Activated naive CD8-positive, alpha-beta T cell treated with anti-CD3 and anti-CD28 coated beads, Interleukin-2, amount 50 U/mL, for 24 hours (primary cell): ENCODE measurements around the gene SAMD4A.

ENCODE experiments used
- ATAC-seq: fragments of 150-1000 bp; cut with Tn5 transposase; one replicate; pipeline ENCODE4 v1.10.0; 2021
- DNase-seq: peaks from one replicate; pipeline ENCODE4 v3.0.0; 2021
- H3K27ac Mint-ChIP-seq: one replicate; pipeline ENCODE4 v1.8.0; 2021; ENCODE audit warnings: mild to moderate bottlenecking, mixed read lengths
- H3K27me3 Mint-ChIP-seq: one replicate; pipeline ENCODE4 v1.8.0; 2021; ENCODE audit warnings: mixed read lengths
- H3K36me3 Mint-ChIP-seq: one replicate; pipeline ENCODE4 v1.8.0; 2021; ENCODE audit warnings: low read depth, mixed read lengths
- H3K4me1 Mint-ChIP-seq: one replicate; pipeline ENCODE4 v1.8.0; 2021; ENCODE audit warnings: mixed read lengths
- H3K4me3 Mint-ChIP-seq: one replicate; pipeline ENCODE4 v1.8.0; 2021; ENCODE audit warnings: mild to moderate bottlenecking, moderate library complexity, mixed read lengths
- H3K9me3 Mint-ChIP-seq: one replicate; pipeline ENCODE4 v1.8.0; 2021; ENCODE audit warnings: mixed read lengths

The SAMD4A gene

GRCh38 chr14:54724123-54724522, 157.2 kb downstream of the SAMD4A start:
- Mint-ChIP-seq H3K36me3 (no peaks in the 10 kb centered on the region), H3K4me3 (no peak overlapping the region), H3K4me1 (peaks cover 31% of the 10 kb centered on the region), H3K27me3 (peaks cover 6% of the 10 kb centered on the region), H3K27ac (no peak overlapping the region), H3K9me3 (no peaks in the 10 kb centered on the region)
- ATAC-seq (no peak), DNase-seq (no peak)

- Mint-ChIP-seq H3K9me3 (no peaks in the 10 kb centered on the region), H3K4me3 (no peak overlapping the region), H3K27me3 (peaks cover 5% of the 10 kb centered on the region), H3K4me1 (peaks cover 38% of the 10 kb centered on the region), H3K36me3 (no peaks in the 10 kb centered on the region), H3K27ac (no peak overlapping the region)
- ATAC-seq (no peak), DNase-seq (no peak)
Measured at GRCh38 chr14:54724676-54725325, 157.9 kb downstream of the SAMD4A start.

- Mint-ChIP-seq H3K36me3 (no peaks in the 10 kb centered on the region), H3K4me1 (peaks cover 46% of the 10 kb centered on the region), H3K9me3 (no peaks in the 10 kb centered on the region), H3K4me3 (no peak overlapping the region), H3K27ac (no peak overlapping the region), H3K27me3 (peaks cover 2% of the 10 kb centered on the region)
- ATAC-seq (no peak), DNase-seq (no peak)
Measured at GRCh38 chr14:54725998-54726397, 159.1 kb downstream of the SAMD4A start.

GRCh38 chr14:54727929-54728328, 161.0 kb downstream of the SAMD4A start:
- Mint-ChIP-seq H3K27ac (no peak overlapping the region), H3K4me3 (no peak overlapping the region), H3K36me3 (no peaks in the 10 kb centered on the region), H3K9me3 (no peaks in the 10 kb centered on the region), H3K27me3 (peaks cover 2% of the 10 kb centered on the region), H3K4me1 (peaks cover 51% of the 10 kb centered on the region)
- DNase-seq, result no peak
- ATAC-seq, result no peak

- no peak overlapping the region for H3K4me3 Mint-ChIP-seq
- no peak for ATAC-seq
- peak overlapping the region; percentile 90 for H3K27ac Mint-ChIP-seq
Measured at GRCh38 chr14:54728700-54729527, 162.0 kb downstream of the SAMD4A start.

GRCh38 chr14:54730156-54730961, 163.4 kb downstream of the SAMD4A start:
- H3K4me3 Mint-ChIP-seq, result peak overlapping the region; percentile 70
- peak; percentile 95 for ATAC-seq
- peak overlapping the region; percentile 90 for H3K27ac Mint-ChIP-seq
- peaks cover 68% of the 10 kb centered on the region for H3K4me1 Mint-ChIP-seq
- no peaks in the 10 kb centered on the region for H3K27me3 Mint-ChIP-seq
- no peaks in the 10 kb centered on the region for H3K9me3 Mint-ChIP-seq
- DNase-seq, result peak; percentile 41
- no peaks in the 10 kb centered on the region for H3K36me3 Mint-ChIP-seq

More at GRCh38 chr14:54728700-54729527, 162.0 kb downstream of the SAMD4A start:
- Mint-ChIP-seq H3K27me3 (no peaks in the 10 kb centered on the region), H3K9me3 (no peaks in the 10 kb centered on the region), H3K36me3 (no peaks in the 10 kb centered on the region), H3K4me1 (peaks cover 60% of the 10 kb centered on the region)
- no peak for DNase-seq

- Mint-ChIP-seq H3K27me3 (no peaks in the 10 kb centered on the region), H3K36me3 (peaks cover 8% of the 10 kb centered on the region), H3K4me1 (peaks cover 84% of the 10 kb centered on the region), H3K4me3 (no peak overlapping the region), H3K9me3 (no peaks in the 10 kb centered on the region), H3K27ac (peak overlapping the region; percentile 22)
- no peak for DNase-seq
- no peak for ATAC-seq
Measured at GRCh38 chr14:54734966-54735365, 168.0 kb downstream of the SAMD4A start.

- Mint-ChIP-seq H3K27me3 (no peaks in the 10 kb centered on the region), H3K36me3 (peaks cover 8% of the 10 kb centered on the region), H3K27ac (no peak overlapping the region), H3K4me1 (peaks cover 80% of the 10 kb centered on the region), H3K9me3 (no peaks in the 10 kb centered on the region), H3K4me3 (no peak overlapping the region)
- DNase-seq, result no peak
- no peak for ATAC-seq
Measured at GRCh38 chr14:54735424-54735823, 168.5 kb downstream of the SAMD4A start.

- Mint-ChIP-seq H3K36me3 (peaks cover 14% of the 10 kb centered on the region), H3K9me3 (no peaks in the 10 kb centered on the region), H3K27me3 (no peaks in the 10 kb centered on the region), H3K4me1 (peaks cover 81% of the 10 kb centered on the region), H3K27ac (peak overlapping the region; percentile 82), H3K4me3 (peak overlapping the region; percentile 48)
- peak; percentile 27 for DNase-seq
- ATAC-seq, result peak; percentile 83
Measured at GRCh38 chr14:54737132-54737711, 170.3 kb downstream of the SAMD4A start.

- peak overlapping the region; percentile 48 for H3K4me3 Mint-ChIP-seq
- H3K36me3 Mint-ChIP-seq, result peaks cover 14% of the 10 kb centered on the region
- no peaks in the 10 kb centered on the region for H3K27me3 Mint-ChIP-seq
- H3K27ac Mint-ChIP-seq, result peak overlapping the region; percentile 82
- H3K4me1 Mint-ChIP-seq, result peaks cover 83% of the 10 kb centered on the region
- H3K9me3 Mint-ChIP-seq, result no peaks in the 10 kb centered on the region
- DNase-seq, result no peak
- no peak for ATAC-seq
Measured at GRCh38 chr14:54738009-54738408, 171.1 kb downstream of the SAMD4A start.

- Mint-ChIP-seq H3K4me3 (no peak overlapping the region), H3K9me3 (no peaks in the 10 kb centered on the region), H3K4me1 (peaks cover 79% of the 10 kb centered on the region), H3K27ac (no peak overlapping the region), H3K36me3 (peaks cover 14% of the 10 kb centered on the region), H3K27me3 (no peaks in the 10 kb centered on the region)
- no peak for DNase-seq
- no peak for ATAC-seq
Measured at GRCh38 chr14:54739514-54739913, 172.6 kb downstream of the SAMD4A start.

- peak; percentile 74 for ATAC-seq
- H3K36me3 Mint-ChIP-seq, result peaks cover 14% of the 10 kb centered on the region
- peaks cover 54% of the 10 kb centered on the region for H3K4me1 Mint-ChIP-seq
- no peaks in the 10 kb centered on the region for H3K9me3 Mint-ChIP-seq
- H3K27ac Mint-ChIP-seq, result peak overlapping the region; percentile 85
- DNase-seq, result no peak
- no peaks in the 10 kb centered on the region for H3K27me3 Mint-ChIP-seq
- H3K4me3 Mint-ChIP-seq, result peak overlapping the region; percentile 35
Measured at GRCh38 chr14:54742492-54743350, 175.8 kb downstream of the SAMD4A start.

GRCh38 chr14:54743382-54743781, 176.5 kb downstream of the SAMD4A start:
- H3K27ac Mint-ChIP-seq, result peak overlapping the region; percentile 85
- peaks cover 48% of the 10 kb centered on the region for H3K4me1 Mint-ChIP-seq
- no peak for DNase-seq
- H3K27me3 Mint-ChIP-seq, result no peaks in the 10 kb centered on the region
- no peaks in the 10 kb centered on the region for H3K9me3 Mint-ChIP-seq
- peaks cover 14% of the 10 kb centered on the region for H3K36me3 Mint-ChIP-seq
- peak overlapping the region; percentile 13 for H3K4me3 Mint-ChIP-seq
- ATAC-seq, result peak; percentile 56
